GM06990 (cell line): ENCODE measurements around the gene CHL1.

Source experiments
- DNase-seq: peaks from one replicate; pipeline ENCODE4 v3.0.0-alpha.2; 2011; ENCODE audit not compliant: insufficient read length; ENCODE audit errors: extremely low read depth
- H3K27me3 ChIP-seq: replicated peaks from 2 replicates; pipeline ENCODE4 v1.6.0; 2011; ENCODE audit warnings: low read length; ENCODE audit not compliant: control insufficient read depth, insufficient read depth
- H3K36me3 ChIP-seq: 2 replicates; pipeline ENCODE4 v1.5.1; 2011; ENCODE audit warnings: low read length; ENCODE audit not compliant: control insufficient read depth, insufficient read depth
- H3K4me3 ChIP-seq: replicated peaks from 2 replicates; pipeline ENCODE4 v1.5.1; 2011; ENCODE audit warnings: low read depth, mild to moderate bottlenecking, control low read depth, low read length
- CTCF ChIP-seq: IDR thresholded peaks from 2 replicates; pipeline ENCODE4 v1.5.1; 2011; ENCODE audit warnings: low read length, control low read depth, mild to moderate bottlenecking, inconsistent platforms; ENCODE audit not compliant: insufficient read depth, poor library complexity, severe bottlenecking

CHL1 gene

GRCh38 chr3:294581-294980 lies 98.0 kb downstream of the CHL1 start:
- no peak overlapping the region for H3K4me3 ChIP-seq
- H3K36me3 ChIP-seq: no peaks in the 10 kb centered on the region
- no peaks in the 10 kb centered on the region for H3K27me3 ChIP-seq
- TF ChIP-seq CTCF: no peak
- no peak for DNase-seq

DNA sequence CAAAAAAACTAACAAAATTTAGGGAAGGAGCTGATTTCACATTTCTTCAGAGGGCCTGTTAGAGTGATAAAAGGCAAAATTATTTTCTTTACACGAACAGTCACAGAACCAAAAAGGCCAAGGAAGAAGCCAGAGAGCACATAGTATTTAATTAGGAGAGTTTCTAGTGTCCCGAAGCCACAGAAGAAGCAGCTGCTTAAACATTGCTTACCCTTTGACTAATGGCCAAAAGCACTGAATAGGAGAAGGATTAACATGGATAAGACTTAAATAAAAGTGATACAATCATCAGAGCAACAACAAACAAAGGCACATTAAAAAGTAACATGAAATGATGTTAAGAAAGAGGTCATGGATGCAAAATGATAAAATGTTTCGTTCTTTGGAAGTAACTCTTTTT lies 98.6 kb downstream of the CHL1 start:
- no peak for TF ChIP-seq CTCF
- Histone ChIP-seq H3K36me3 (no peaks in the 10 kb centered on the region), H3K27me3 (no peaks in the 10 kb centered on the region), H3K4me3 (no peak overlapping the region)
- DNase-seq: no peak

DNA sequence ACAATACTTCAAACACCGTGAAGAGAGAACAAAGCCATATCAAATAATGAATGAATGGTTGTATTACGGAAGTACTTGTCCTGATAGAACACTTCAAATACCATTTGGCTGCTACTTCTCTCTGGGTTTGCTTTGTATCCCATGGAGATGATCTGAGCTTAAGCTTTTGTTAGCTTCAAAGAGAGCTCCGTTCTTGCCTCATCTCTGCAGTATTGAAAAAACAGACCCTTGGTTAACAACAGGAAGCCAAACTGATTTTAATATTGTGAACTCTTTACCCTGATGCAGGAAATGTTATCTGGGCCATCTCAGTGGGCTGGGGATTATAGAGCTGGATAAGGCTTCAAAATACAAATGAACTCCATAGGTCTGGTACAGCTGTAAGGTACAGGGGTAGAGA lies 101.0 kb downstream of the CHL1 start:
- no peak overlapping the region for H3K4me3 ChIP-seq
- no peaks in the 10 kb centered on the region for H3K36me3 ChIP-seq
- no peaks in the 10 kb centered on the region for H3K27me3 ChIP-seq
- no peak for TF ChIP-seq CTCF
- DNase-seq: no peak

DNA sequence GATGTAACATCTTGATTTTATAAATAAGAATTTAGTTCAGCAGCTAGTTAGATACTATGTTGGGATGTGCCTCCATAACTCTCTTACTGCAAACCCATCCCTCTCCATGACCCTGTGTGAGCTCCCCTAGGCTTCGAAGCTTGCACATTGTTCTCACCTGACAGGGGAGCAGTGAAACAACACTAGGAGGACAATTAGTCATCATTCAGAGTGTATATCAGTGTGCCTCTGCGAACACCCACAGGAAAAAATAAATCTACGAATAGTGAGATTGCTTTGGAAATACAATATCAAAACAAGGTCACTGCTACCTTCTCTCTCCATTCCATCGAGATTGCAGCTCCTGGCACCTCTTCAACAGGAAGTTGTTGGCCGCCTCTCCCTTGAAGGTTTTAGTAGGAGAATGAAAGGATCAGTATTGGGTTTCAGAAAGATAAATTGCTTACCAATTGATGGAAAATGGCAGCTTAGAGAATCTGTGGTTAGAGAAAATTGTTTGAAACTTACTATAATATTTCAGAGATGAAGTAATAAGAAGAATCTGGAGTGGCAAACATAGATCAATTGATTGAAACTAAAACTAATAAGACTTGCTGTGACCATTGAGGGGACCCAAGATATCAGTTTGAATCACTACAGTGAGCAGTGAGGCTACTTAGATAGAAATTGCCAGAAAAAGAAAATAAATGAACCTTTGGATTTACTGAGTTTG lies 103.2 kb downstream of the CHL1 start:
- no peak for TF ChIP-seq CTCF
- no peak overlapping the region for H3K4me3 ChIP-seq
- H3K27me3 ChIP-seq: no peaks in the 10 kb centered on the region
- no peaks in the 10 kb centered on the region for H3K36me3 ChIP-seq
- no peak for DNase-seq

DNA sequence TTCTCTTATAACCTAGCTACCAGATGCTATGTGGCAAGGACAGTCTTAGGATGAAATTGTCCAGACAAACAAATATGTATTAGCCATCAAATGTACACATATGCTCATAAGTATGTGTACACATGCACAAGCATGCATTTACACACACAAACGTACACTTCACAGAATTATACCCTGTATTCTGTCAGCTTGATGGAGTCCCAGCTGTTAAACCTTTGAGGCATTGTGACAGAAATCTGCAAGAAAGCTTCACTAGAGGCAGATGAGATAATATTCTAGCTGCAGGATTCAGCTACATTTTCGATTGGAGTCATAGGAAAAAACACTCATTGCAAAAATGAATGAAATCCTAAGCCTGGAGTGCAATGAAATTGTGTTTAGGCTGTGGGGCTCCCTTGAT lies 110.6 kb downstream of the CHL1 start:
- Histone ChIP-seq H3K36me3 (no peaks in the 10 kb centered on the region), H3K27me3 (no peaks in the 10 kb centered on the region), H3K4me3 (no peak overlapping the region)
- DNase-seq: no peak
- TF ChIP-seq CTCF: no peak

- no peak for TF ChIP-seq CTCF
- H3K36me3 ChIP-seq: no peaks in the 10 kb centered on the region
- no peaks in the 10 kb centered on the region for H3K27me3 ChIP-seq
- H3K4me3 ChIP-seq: no peak overlapping the region
- DNase-seq: no peak
Measured at GRCh38 chr3:308597-309321, 112.2 kb downstream of the CHL1 start.
